Measurements from ENCODE around the gene SWI5. TPM values are rescaled to one million over a fixed set of nuclear protein-coding genes. Genes with fewer than 3 reads are reported as not detected.

SWI5 gene
- total and polyA plus RNA-seq, 9 of the 15 experiments (the other 6 are each of a cell fraction or from before 2014, with no cell fraction given): 62.8 to 133 (median 95.9) TPM

GRCh38 chr9:128250839-128251731 is 25.0 kb upstream of the SWI5 start (continued):
- no peak for TF ChIP-seq ZNF282 (CRISPR knock-in tag; IDR thresholded peaks at IDR 0.05)
- no peak for TF ChIP-seq CBFB (CRISPR knock-in tag; IDR thresholded peaks at IDR 0.05)
- TF ChIP-seq SMARCC2 (IDR thresholded peaks at IDR 0.05; ENCODE audit: low read depth): no peak
- TF ChIP-seq KLF13 (tag; IDR thresholded peaks at IDR 0.05; ENCODE audit: borderline replicate concordance, low read depth): 0 out of 2 replicates have a peak, but pooled peaks have one; percentile 14
- TF ChIP-seq FOXO4 (CRISPR knock-in tag; IDR thresholded peaks at IDR 0.05): 0 out of 2 replicates have a peak, but pooled peaks have one; percentile 80
- TF ChIP-seq NKRF (IDR thresholded peaks at IDR 0.05; ENCODE audit: borderline replicate concordance): peak; percentile 69; the same call in 1 of the 2 replicates
- no peak for TF ChIP-seq ARID3A (IDR thresholded peaks at IDR 0.05; ENCODE audit: borderline replicate concordance, low read depth, low read length)
- no peak for TF ChIP-seq EWSR1 (IDR thresholded peaks at IDR 0.05; ENCODE audit: borderline replicate concordance, low read depth, partially characterized antibody)
- TF ChIP-seq NCOA2 (IDR thresholded peaks at IDR 0.05; ENCODE audit: partially characterized antibody in 2 of 2): no peak
- peak in 1 of 2 experiments; percentile 2; a peak in 1 of 4 replicates for TF ChIP-seq MAZ (CRISPR knock-in tag; conservative IDR thresholded peaks at IDR 0.05 in 1 of 2, IDR thresholded peaks at IDR 0.05 in 1 of 2)
- no peak for TF ChIP-seq FOXM1 (IDR thresholded peaks at IDR 0.05; ENCODE audit: low read depth)
- no peak for TF ChIP-seq FOXM1 (CRISPR knock-in tag; IDR thresholded peaks at IDR 0.05; ENCODE audit: low read depth)
- no peak for TF ChIP-seq NONO (IDR thresholded peaks at IDR 0.05; ENCODE audit: low read depth in 2 of 2, low read length in 1 of 2)
- TF ChIP-seq CLOCK (CRISPR knock-in tag; IDR thresholded peaks at IDR 0.05; ENCODE audit: borderline replicate concordance): no peak
- no peak for TF ChIP-seq SMARCE1 (IDR thresholded peaks at IDR 0.05)
- no peak for TF ChIP-seq BHLHE40 (IDR thresholded peaks at IDR 0.05; ENCODE audit: low read length)
- TF ChIP-seq MECOM (CRISPR knock-in tag; IDR thresholded peaks at IDR 0.05): no peak
- TF ChIP-seq POLR2AphosphoS5 (IDR thresholded peaks at IDR 0.05; ENCODE audit: control insufficient read depth, insufficient read depth, low read depth, low read length): no peak
